Cardiac septum (tissue), 1 donor: ENCODE results near the gene LXN. TPM values are rescaled to one million over a fixed set of nuclear protein-coding genes. Genes with fewer than 3 reads are reported as not detected.
"Not testable (repeated sequence)": the region's sequence is repeated elsewhere in the genome, so short reads cannot be mapped to it uniquely, and the experiment has no call there.

Experiments used
- DNase-seq: peaks from one replicate; pipeline ENCODE4 v3.0.0-alpha.2; 2020; ENCODE audit warnings: low spot score
- intact Hi-C: fragments of 100-400 bp; cut with DNase I; formaldehyde crosslinking; loops from one replicate; pipeline ENCODE4 v1.14.0; 2022
- long read RNA-seq: library from polyadenylated mRNA; unstranded; transcript quantifications from one replicate; pipeline ENCODE4 v2.0.0, GENCODE V29; 2021
- total RNA-seq: library from RNA; stranded (reverse); fragmentation: NEBNext Ultra II Directional; extraction: Animal tissue kit (Norgen Biotek cat#: 25700); gene quantifications from one replicate; pipeline ENCODE4 v1.2.1, GENCODE V29; 2021
- donor health status: DM: no; HTN: no; CAD: no.

Gene LXN, protein sequence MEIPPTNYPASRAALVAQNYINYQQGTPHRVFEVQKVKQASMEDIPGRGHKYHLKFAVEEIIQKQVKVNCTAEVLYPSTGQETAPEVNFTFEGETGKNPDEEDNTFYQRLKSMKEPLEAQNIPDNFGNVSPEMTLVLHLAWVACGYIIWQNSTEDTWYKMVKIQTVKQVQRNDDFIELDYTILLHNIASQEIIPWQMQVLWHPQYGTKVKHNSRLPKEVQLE
- total RNA-seq: 3.8 TPM
- long read RNA-seq, transcript LXN-201 (6 exons, 1,116 nt): major isoform, 6 of 8 reads
- long read RNA-seq, partial matches to known transcripts: 1 of 8 reads
- long read RNA-seq, other reads (novel, unspliced or antisense): 1 of 8 reads

GRCh38 chr3:158672215-158673176 lies at the start of gene LXN:
TSS of gene LXN (minus strand) at chr3:158672648. CDS start at chr3:158672478, 170 bp downstream.
- DNase-seq: peak; percentile 93
- intact Hi-C loops: loop anchor here (5.0 kb wide), 2 partner anchors 55 to 130 kb away; partner anchors contain the start of gene MFSD1

DNA sequence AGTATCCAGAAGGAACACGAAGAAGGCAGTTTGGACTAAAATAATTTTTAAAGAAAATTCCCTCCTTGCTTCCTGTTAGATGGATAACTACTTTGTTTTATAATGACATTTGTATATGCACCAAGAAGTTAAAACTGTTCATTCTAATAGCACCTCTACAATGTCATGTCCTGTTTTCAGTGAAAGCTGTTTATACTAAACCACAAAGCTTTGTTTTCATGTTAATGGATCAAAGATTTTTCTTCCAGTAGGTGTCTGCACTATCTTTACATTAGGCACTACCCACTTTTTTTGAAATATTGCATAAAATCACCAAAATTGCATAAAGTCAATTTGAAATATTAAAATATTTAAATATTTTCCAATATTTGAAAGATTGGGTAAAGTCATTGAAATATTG lies 49.7 kb upstream of the LXN start:
- intact Hi-C loops: no loop called here
- DNase-seq: no peak

DNA sequence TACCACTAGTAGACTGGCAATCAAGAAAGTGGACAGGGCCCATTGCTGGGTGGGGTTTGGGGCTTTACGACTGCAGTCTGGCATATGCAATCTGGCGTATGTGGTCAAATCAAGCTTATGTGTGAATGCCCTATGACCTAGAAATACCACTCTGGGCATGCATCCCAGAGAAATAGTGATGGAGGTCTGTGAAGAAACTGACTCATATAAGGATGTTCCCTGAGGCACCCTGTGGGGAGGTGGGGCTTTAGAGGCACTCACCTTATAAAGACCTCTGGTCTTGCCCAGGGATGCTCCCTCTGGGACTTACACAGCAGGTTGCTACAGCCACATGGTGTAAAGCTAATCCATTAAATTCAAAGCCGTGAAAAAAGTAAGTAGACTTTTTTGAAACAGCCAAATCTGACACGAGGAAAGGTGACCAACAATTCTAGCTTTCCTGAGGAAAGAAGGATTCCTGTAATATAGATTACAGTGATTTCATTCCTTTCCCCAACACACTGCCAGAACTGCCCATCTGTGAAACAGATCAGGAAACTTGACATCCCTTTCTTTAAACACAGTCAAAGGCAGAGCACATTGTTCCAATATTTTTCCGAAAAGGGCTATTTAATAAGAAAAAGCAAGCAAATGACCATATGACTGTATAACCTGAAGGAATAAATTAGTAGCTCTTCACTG lies 46.2 kb upstream of the LXN start:
- DNase-seq: no peak
- intact Hi-C loops: no loop called here

GRCh38 chr3:158717576-158717975 lies 45.1 kb upstream of the LXN start:
- intact Hi-C loops: no loop called here
- no peak for DNase-seq

DNA sequence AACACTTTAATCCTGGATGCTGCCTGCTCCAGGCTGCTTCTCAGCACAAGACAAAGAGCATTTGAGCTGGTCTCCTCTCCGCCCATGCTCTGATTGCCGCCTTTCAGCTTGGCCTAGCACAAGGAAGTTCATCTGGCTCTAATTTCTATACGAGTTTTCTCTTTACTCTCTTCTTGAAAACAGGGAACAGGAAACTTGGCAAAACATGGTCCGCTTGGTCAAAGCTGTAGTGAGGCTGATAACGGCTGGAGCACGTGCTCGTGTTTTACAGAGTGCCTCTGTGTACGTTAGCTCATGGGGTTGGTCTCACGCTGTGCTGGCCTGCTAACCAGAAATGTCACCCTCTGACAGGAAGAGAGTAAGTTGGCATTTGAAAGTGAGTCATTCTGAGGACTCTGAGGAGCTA lies 40.6 kb upstream of the LXN start:
- no peak for DNase-seq
- intact Hi-C loops: no loop called here

DNA sequence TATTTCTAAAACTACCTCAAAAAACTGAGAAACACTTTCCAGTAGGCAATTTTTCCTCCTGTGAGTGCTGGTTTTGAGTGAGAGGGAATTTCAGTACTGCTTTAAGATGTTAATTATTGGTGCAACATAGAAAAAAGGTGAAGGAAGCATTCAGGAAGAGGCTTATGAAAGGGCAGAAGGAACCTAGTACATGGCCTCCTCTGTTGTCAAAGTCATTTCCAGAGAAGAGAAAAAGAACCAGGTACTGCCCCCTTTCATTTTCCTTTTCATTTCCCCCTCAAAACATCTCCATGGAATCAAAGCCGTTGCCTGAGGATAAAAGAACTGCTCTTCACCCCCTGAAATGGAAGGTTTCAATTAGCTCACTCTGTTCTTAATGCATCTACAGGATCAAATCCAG lies 40.0 kb upstream of the LXN start:
- intact Hi-C loops: no loop called here
- DNase-seq: no peak

DNA sequence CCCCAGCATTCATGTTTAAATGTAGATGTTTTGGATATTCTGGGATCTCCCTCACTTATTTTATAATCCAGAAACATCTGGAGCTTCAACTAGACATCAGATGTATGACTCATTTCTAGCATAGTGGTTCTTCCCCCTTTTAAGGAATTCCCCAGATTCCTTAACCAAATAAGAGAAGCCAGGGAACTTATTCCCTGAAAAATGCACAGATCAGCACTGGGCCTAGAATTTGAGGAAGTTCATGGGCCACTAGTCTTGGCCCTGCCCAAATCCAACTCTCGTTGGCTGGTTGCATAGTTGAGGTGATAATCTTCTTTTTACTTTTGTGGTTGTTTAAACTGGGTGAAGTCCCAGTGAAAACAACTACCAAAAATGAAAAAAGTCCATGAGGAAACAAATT lies 39.4 kb upstream of the LXN start:
- intact Hi-C loops: no loop called here
- DNase-seq: no peak

- intact Hi-C loops: no loop called here
- no peak for DNase-seq
Measured at GRCh38 chr3:158710601-158711000, 38.2 kb upstream of the LXN start.

DNA sequence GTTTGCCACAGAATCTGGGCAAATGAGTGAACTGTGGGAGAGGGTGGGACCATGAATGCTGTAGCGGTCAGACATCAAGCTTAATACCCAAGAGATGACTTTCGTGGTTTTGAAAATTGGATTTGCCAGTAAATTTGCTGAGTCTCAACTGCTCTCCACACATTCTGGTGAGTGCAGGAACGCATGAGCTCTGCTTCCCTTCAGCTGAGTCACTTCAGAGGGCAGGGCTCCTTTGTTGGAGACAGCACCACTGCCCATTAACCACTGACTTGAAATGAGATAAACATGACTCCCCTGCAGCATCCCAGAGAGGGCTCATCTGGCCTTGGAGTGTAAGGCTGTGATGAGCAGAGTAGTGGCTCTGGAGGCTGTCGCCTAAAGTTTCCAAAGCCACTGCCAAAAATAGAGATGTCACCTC lies 37.2 kb upstream of the LXN start:
- no peak for DNase-seq
- intact Hi-C loops: no loop called here

DNA sequence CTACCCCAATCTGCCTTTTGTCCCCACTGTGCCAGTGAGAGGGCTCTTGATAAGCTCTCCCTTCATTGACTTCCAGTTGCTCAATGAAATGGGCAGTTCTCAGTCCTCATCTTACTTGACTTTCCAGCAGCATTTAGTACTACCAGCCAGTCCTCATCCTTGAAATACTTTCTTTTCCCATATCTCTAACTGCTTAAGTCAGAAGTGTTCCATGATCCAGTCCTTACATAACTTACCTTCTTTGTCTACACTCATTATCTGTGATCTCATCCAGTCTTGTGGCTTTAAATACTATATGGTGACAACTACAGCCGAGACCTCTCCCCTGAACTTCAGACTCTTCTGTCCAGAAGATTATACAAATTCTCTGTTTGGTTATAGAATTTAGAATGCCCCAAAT lies 31.1 kb upstream of the LXN start:
- DNase-seq: no peak
- intact Hi-C loops: no loop called here

DNA sequence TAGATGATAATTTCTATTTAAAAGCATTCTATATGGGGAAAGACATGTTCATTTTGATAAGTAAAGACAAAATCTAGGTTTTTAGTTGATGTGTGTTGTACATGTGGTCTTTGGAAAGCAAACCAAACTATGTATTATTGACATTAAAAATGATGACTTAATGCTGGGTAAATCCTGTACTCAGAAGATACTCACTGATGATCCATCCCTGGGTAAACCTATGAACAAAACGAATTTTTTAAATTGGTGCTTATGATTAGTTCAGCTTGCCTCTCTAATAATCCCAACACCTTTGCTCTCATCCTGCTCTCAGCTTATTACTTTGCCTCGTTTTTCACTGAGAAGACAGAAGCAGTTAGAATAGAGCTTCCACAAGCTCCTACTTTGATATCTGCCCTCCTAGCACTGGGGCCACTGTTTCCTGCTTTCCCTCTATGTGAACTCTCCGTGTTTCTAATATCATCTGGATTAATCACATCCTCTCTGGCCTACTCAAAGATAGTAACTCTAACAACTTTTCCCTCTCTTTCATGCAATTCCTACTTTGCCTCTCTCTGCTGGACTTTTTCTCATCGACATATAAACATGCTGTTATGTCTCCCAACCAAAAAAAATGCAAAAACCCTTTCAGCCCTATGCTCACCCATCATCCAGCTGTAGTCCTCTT lies 30.5 kb upstream of the LXN start:
- no peak for DNase-seq
- intact Hi-C loops: no loop called here

GRCh38 chr3:158701420-158702065 lies 29.1 kb upstream of the LXN start:
- intact Hi-C loops: no loop called here
- DNase-seq: no peak

- DNase-seq: no peak
- intact Hi-C loops: no loop called here
Measured at GRCh38 chr3:158700559-158700958, 28.1 kb upstream of the LXN start.

DNA sequence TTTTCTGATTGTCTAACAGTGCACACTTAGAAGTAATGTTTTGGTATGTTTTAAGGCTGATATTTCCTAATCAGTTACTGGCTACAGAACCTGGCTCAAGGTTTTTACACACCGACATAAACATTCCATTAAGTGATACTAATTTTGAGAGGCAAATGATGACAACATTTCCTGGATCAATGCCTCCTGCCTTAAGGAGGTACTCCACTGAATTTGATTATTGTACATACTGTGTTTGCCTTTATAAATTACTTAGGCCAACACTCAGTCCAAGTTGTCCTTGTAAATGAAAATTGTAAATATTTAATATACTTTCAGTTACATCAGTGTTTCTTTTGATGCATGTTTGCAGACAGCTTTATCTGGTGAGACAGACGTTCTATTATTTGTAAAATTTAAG lies 24.2 kb upstream of the LXN start:
- intact Hi-C loops: no loop called here
- no peak for DNase-seq

DNA sequence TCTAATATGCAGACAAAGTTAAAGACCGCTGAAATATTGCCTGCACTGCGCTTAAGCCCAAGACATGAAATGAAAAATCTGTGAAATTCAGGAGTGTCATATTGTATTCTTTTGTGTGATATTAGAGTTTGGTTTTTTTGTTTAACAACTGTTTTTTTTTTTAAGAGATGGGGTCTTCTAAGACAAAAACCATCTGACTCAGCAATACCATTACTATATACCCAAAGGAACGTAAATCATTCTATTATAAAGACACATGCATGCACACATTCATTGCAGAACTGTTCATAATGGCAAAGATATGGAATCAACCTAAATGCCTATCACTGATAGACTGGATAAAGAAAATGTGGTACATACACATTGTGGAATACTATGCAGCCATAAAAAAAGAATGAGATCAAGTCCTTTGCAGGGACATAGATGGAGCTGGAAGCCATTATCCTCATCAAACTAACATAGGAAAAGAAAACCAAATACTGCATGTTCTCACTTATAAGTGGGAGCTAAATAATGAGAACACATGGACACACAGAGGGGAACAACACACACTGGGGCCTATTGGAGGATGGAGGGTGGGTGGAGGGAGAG lies 21.5 kb upstream of the LXN start:
- intact Hi-C loops: not testable (repeated sequence)

GRCh38 chr3:158685159-158685558 lies 12.7 kb upstream of the LXN start:
- DNase-seq: no peak
- intact Hi-C loops: no loop called here

More for the DNA sequence above, 21.5 kb upstream of the LXN start:
- DNase-seq: not testable (repeated sequence)

DNA sequence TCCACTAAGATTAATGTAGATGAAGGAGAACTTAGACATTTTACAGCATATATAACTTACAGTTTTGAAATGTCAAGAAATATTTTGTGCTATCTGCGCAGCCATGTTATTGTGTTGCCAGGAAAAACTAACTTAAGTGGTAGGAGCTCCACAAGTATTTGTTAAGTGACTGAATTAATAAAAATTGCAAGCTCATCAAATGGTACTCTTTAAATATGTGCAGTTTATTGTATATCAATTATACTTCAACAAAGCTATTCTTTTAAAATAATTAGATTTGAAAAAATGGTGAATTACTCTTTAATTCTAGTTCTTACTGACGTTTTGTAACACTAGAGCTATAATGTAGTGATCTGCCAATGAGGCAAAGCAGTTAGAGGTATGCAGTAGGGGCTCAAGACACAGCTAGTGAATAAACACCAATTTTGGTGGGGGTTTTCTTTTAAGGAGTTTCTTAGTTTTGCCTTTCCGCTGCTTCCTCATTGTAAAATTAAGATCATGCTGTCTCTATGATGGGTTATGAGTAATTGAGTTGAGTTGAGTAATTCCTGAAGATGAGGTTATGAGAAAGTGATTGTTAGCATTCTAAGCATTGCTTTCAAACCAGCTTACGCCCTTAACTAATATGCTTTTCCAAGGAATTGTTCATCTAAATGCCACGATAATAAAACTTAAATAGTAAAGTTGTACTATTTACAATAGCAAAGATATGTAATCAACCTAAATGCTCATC lies 10.9 kb upstream of the LXN start:
- intact Hi-C loops: no loop called here
- no peak for DNase-seq

GRCh38 chr3:158680861-158681260 lies 8.4 kb upstream of the LXN start:
- intact Hi-C loops: no loop called here
- no peak for DNase-seq
